Measurements from ENCODE around the gene KIAA0040. TPM values are rescaled to one million over a fixed set of nuclear protein-coding genes. Genes with fewer than 3 reads are reported as not detected.

KIAA0040 gene
- polyA plus RNA-seq, 3 donors: 22.0 to 71.2 (median 35.7) TPM

- H3K27ac ChIP-seq (ENCODE audit: low read depth, low read length): no peak overlapping the region
- WGBS, 3 donors: 4 to 7% (median 5%) methylated on average over 15 of the region's 15 CpGs
Measured at GRCh38 chr1:175152006-175152652, 40.4 kb downstream of the KIAA0040 start.

- WGBS, 3 donors: 77 to 81% (median 81%) methylated on average over 9 of the region's 9 CpGs
- H3K27ac ChIP-seq (ENCODE audit: low read depth, low read length): no peak overlapping the region
Measured at GRCh38 chr1:175150596-175151319, 41.8 kb downstream of the KIAA0040 start.

GRCh38 chr1:175148068-175148467, 44.5 kb downstream of the KIAA0040 start:
- WGBS, 3 donors: 63 to 77% (median 67%) methylated on average over 7 of the region's 7 CpGs
- H3K27ac ChIP-seq (ENCODE audit: low read depth, low read length): no peak overlapping the region

- WGBS, 3 donors: 91 to 94% (median 92%) methylated on average over 5 of the region's 5 CpGs
- no peak overlapping the region for H3K27ac ChIP-seq (ENCODE audit: low read depth, low read length)
Measured at GRCh38 chr1:175147569-175147968, 45.0 kb downstream of the KIAA0040 start.

- 28 to 33% (median 30%) methylated on average over 20 to 21 of the region's 21 CpGs for WGBS, 3 donors
Measured at GRCh38 chr1:175146529-175147213, 45.9 kb downstream of the KIAA0040 start.

GRCh38 chr1:175145899-175146528, 46.6 kb downstream of the KIAA0040 start:
- no peak overlapping the region for H3K27ac ChIP-seq (ENCODE audit: low read depth, low read length)
- WGBS, 3 donors: 48 to 69% (median 64%) methylated on average over 6 to 7 of the region's 7 CpGs

More at GRCh38 chr1:175146529-175147213, 45.9 kb downstream of the KIAA0040 start:
- no peak overlapping the region for H3K27ac ChIP-seq (ENCODE audit: low read depth, low read length)

GRCh38 chr1:175138579-175138978, 54.0 kb downstream of the KIAA0040 start:
- no peak overlapping the region for H3K27ac ChIP-seq (ENCODE audit: low read depth, low read length)
- 37 to 80% (median 51%) methylated on average over 2 of the region's 2 CpGs for WGBS, 3 donors

GRCh38 chr1:175137369-175137768, 55.2 kb downstream of the KIAA0040 start:
- H3K27ac ChIP-seq (ENCODE audit: low read depth, low read length): no peak overlapping the region
- WGBS, 3 donors: 71 to 93% (median 91%) methylated on average over 1 of the region's 1 CpG

GRCh38 chr1:175136246-175136645, 56.3 kb downstream of the KIAA0040 start:
- WGBS, 3 donors: 70 to 86% (median 83%) methylated on average over 3 of the region's 3 CpGs
- H3K27ac ChIP-seq (ENCODE audit: low read depth, low read length): no peak overlapping the region

- 73 to 86% (median 76%) methylated on average over 1 of the region's 1 CpG for WGBS, 3 donors
- H3K27ac ChIP-seq (ENCODE audit: low read depth, low read length): no peak overlapping the region
Measured at GRCh38 chr1:175134500-175134899, 58.1 kb downstream of the KIAA0040 start.

- WGBS, 3 donors: 83 to 91% (median 89%) methylated on average over 6 of the region's 6 CpGs
- no peak overlapping the region for H3K27ac ChIP-seq (ENCODE audit: low read depth, low read length)
Measured at GRCh38 chr1:175133673-175134435, 58.7 kb downstream of the KIAA0040 start.

GRCh38 chr1:175132436-175132835, 60.1 kb downstream of the KIAA0040 start:
- no peak overlapping the region for H3K27ac ChIP-seq (ENCODE audit: low read depth, low read length)
- WGBS, 3 donors: 49 to 70% (median 52%) methylated on average over 1 of the region's 1 CpG

- WGBS, 3 donors: 62 to 82% (median 63%) methylated on average over 1 of the region's 1 CpG
- H3K27ac ChIP-seq (ENCODE audit: low read depth, low read length): no peak overlapping the region
Measured at GRCh38 chr1:175131095-175131494, 61.5 kb downstream of the KIAA0040 start.

- no peak overlapping the region for H3K27ac ChIP-seq (ENCODE audit: low read depth, low read length)
- 70 to 78% (median 77%) methylated on average over 2 of the region's 2 CpGs for WGBS, 3 donors
Measured at GRCh38 chr1:175130649-175131045, 61.9 kb downstream of the KIAA0040 start.

- WGBS, 3 donors: 61 to 63% (median 61%) methylated on average over 5 of the region's 5 CpGs
- H3K27ac ChIP-seq (ENCODE audit: low read depth, low read length): no peak overlapping the region
Measured at GRCh38 chr1:175129997-175130648, 62.5 kb downstream of the KIAA0040 start.

GRCh38 chr1:175129644-175129996, 63.0 kb downstream of the KIAA0040 start:
- WGBS, 3 donors: 64 to 79% (median 78%) methylated on average over 2 of the region's 2 CpGs
- no peak overlapping the region for H3K27ac ChIP-seq (ENCODE audit: low read depth, low read length)

GRCh38 chr1:175129182-175129581, 63.4 kb downstream of the KIAA0040 start:
- no peak overlapping the region for H3K27ac ChIP-seq (ENCODE audit: low read depth, low read length)
- 63 to 91% (median 75%) methylated on average over 1 of the region's 1 CpG for WGBS, 3 donors

GRCh38 chr1:175128523-175128922, 64.1 kb downstream of the KIAA0040 start:
- no peak overlapping the region for H3K27ac ChIP-seq (ENCODE audit: low read depth, low read length)

More at GRCh38 chr1:175128523-175128922, 64.1 kb downstream of the KIAA0040 start:
- 82 to 88% (median 82%) methylated on average over 9 of the region's 9 CpGs for WGBS, 3 donors

All from adipose tissue (tissue), 3 donors.